HG02642 (cell line): ENCODE measurements around the gene KIF15.
A peak's percentile ranks its signal among the peaks of the same experiment; 100 is the strongest.
"Not testable (repeated sequence)": the region's sequence is repeated elsewhere in the genome, so short reads cannot be mapped to it uniquely, and the experiment has no call there.

Experiments used
- ATAC-seq: cut with Tn5 transposase; IDR thresholded peaks from one replicate; pipeline ENCODE4 v1.9.1; 2021; ENCODE audit warnings: mild to moderate bottlenecking; ENCODE audit not compliant: unreplicated experiment, poor library complexity

KIF15 gene

GRCh38 chr3:44814751-44815150 lies 53.2 kb downstream of the KIF15 start:
- ATAC-seq, result no peak

DNA sequence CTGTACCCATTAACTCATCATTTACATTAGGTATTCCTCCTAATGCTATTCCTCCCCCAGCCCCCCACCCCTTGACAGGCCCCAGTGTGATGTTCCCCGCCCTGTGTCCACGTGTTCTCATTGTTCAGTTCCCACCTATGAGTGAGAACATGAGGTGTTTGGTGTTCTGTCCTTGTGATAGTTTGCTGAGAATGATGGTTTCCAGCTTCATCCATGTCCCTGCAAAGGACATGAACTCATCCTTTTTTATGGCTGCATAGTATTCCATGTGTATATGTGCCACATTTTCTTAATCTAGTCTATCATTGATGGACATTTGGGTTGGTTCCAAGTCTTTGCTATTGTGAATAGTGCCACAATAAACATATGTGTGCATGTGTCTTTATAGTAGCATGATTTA lies 54.7 kb downstream of the KIF15 start:
- not testable (repeated sequence) for ATAC-seq

GRCh38 chr3:44821206-44821605 lies 59.6 kb downstream of the KIF15 start:
- not testable (repeated sequence) for ATAC-seq

DNA sequence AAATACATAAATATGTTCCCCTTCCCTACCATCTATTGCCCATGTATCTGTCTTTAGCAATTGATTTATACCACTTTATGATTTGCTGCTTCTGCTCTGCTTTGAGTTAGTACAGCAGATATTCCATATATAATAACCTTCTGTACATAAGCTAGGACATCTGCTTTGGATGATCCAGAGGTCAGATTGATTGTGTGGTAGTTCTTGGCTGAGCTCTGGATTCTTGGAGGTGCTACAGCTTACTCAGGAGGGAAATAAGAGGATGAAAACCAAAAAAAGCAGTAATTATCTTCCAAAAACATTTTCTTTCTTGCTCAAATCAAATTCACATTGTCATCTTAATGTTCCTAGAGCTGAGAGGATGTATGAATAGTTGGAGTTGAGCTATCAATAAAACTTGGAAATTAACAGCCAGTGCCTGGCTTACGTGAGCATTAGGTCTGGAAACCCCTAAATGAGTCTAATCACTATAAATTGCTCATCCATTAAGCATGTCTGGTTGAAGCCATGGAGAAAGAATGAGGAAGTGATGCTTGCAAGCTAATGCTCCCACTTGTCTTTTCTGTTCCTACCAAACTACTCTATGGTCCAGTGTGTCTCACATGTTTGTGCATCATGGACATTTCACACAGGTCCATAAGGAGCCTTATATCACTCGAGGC lies 63.8 kb downstream of the KIF15 start:
- no peak for ATAC-seq

DNA sequence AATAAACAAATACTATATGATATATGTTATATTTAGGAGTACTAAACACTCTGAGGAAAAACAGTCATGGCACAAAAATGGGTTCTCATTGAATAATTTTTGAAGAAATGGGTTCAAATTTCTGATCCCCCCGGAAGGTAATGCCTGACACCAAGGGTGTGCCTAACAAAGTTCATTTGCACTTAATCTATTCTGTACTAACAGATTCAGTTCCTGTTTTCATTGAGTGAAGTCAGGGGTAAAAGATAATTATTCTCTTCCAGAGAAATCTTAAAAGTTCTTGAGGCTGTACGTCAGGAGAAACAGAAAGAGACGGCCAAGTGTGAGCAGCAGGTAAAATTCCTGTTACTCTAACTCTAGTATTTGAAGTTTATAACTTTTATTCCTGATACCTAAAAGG lies 65.6 kb downstream of the KIF15 start:
- ATAC-seq, result no peak

DNA sequence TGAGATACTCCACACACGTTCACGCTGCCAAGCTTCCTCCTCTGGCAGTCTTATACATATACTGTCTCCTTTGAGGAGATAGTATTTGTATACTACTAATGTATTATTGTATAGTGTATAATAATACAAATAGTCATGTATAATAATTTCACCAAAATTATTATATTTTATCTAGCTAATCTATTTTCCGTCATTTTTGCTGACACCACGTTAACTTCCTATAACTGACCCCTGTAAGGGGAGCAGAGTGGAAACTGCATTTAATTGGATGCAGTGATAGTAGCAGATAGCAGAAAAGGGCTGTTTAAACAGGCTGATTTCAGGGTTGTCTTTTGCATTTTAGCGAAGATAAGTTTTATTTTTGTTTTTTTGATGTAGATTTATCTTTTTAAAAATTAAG lies 69.6 kb downstream of the KIF15 start:
- ATAC-seq, result no peak

GRCh38 chr3:44832032-44832431 lies 70.4 kb downstream of the KIF15 start:
- no peak for ATAC-seq

DNA sequence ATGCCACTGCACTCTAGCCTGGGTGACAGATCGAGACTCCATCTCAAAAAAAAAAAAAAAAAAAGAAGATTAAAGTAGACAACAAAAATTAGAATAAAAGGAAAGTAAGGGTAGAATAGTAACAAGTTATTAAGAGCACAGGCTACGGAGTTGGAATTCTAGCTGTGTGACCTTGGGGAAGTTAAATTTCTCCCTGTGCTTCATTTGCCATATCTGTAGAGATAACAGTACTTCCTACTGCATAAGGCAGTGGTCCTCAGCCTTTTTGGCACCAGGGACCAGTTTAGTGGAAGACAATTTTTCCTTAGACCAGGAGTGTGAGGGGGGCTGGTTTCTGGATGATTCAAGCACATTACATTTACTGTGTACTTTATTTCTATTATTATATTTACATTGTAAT lies 71.4 kb downstream of the KIF15 start:
- no peak for ATAC-seq

DNA sequence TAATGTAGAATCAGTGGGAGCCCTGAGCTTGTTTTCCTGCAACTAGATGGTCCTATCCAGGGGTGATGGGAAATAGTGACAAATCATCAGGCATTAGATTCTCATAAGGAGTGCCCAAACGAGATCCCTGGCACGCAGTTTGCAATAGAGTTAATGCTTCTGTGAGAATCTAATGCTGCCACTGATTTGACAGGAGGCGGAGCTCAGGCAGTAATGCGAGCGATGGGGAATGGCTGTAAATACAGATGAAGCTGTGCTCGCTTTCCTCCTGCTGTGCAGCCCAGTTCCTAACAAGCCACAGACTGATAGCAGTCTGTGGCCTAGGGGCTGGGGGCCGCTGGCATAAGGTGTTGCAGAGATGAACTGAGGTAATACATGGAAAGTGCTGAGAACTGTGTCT lies 71.8 kb downstream of the KIF15 start:
- ATAC-seq, result no peak

DNA sequence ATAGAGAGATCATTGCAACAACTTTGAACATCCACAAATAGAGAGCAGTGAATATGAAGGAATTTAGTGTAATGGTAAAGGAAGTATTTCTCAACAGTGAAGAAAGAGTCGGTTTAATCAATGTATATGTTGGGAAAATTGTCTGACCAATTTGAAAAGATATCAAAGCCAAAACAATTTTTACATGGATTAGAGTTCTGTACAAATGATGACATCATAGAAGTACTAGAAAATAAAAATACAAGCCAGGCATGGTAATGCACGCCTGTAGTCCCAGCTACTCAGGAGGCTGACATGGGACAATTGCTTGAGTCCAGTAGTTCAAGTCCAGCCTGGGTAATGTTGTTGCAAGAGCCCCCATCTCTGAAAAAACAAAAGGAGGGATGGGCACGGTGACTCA lies 74.1 kb downstream of the KIF15 start:
- ATAC-seq, result no peak

GRCh38 chr3:44842376-44842775 lies 80.8 kb downstream of the KIF15 start:
- no peak for ATAC-seq

DNA sequence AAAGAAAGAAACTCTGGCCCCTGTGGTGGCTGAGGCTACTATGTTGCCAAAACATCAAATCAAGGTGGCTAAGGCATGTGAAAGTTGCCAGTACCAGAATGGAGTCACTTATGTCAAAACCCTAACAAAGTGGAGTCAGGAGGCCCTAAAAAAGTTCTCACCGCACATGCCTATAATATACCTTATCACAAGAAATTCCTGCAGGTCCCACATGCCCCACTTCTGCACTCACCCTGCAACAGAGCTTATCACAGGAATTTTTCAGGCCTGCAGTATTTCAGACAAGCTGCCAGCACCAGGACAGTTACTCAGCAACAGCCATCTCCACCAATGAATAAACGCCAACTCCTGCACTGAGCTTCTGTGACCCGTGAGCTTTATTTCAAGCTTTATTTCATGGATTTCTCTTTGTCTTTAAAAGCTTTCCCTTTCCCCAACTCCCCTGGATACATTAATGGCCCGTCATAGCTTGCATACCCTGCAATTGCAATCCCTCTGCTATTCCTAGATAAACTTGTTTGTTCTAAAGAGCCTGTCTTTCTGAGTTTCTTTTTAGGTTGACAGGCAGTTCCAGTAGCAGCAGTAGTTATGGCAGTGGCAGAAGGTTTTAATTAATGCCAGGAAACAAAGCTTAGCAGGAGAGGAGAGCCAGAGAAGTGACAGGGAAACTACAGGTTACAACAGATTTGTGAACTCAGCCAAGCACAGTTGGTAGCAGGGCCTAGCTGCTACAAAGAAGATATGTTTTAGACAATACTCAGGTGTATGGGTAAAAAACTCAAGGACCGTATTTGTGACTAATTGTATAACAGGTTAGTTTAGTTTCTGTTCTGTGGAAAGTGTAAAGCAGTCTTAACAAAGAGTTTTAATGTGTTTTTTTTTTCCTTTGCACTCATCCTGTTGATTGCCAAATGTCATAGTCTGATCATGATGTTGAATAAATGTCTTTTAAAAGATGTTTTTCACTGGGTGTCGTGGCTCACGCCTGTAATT lies 84.2 kb downstream of the KIF15 start:
- no peak for ATAC-seq

- ATAC-seq, result no peak
These were observed 87.0 kb downstream of the KIF15 start for GRCh38 chr3:44848634-44849033.

GRCh38 chr3:44856663-44857062 lies 95.1 kb downstream of the KIF15 start:
- not testable (repeated sequence) for ATAC-seq

DNA sequence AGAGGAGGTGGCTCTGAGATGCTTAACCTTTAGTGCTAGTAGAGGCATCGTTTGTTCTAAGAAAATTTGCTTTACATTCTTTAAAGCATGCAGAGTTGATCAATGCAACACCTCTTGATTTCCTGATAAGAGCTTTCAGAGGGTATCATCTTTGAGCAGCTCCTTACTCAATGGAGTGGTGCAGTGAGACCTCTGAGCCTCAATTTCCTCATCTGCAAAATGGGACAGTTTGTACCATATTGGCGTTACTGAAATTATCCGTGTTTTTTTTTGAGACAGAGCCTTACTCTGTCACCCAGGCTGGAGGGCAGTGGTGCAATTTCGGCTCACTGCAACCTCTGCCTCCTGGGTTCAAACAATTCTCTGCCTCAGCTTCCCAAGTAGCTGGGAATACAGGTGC lies 98.5 kb downstream of the KIF15 start:
- ATAC-seq, result no peak

DNA sequence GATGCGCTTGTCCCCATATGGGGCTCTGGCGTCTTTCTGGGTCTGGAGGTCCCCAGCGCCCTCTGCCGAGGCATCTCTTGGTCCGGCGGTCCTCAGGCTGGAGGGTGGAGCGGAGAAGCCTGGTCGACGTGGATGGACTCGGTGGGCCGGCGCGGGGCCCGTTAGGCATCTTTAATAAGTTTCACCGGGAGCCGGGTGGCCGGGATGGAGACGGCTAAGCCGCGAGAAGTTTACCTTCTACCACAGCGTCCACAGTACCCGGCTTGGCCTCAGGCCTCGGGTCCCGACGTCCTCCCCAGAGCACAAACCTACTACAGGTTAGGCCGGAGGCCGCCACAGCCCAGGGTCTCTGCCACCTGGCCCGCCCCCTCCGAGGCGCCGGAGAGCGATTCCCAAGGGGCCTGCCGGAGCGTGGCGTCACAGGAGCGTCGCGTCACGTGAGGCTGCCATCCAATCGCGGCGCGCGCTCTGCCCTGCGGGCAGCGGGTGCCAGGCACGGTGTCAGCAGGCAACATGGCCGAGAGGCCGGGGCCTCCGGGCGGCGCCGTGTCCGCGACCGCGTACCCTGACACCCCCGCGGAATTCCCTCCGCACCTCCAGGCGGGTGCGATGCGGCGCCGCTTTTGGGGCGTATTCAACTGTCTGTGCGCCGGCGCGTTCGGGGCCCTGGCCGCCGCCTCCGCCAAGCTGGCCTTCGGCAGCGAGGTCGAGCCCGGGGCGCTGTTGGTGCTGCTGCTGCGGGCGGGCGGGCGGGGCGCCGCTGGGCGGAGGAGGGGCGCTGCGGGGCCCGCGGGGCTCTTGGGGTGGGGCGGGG lies 100.0 kb downstream of the KIF15 start, which contains the start of gene TMEM42:
Gene TMEM42 (plus strand): TSS at position 501 of the 814 bp plus-strand sequence. CDS start 13 bp downstream, at position 514.
- ATAC-seq, result peak; percentile 94

GRCh38 chr3:44862226-44862637 lies 100.6 kb downstream of the KIF15 start:
- peak; percentile 33 for ATAC-seq

GRCh38 chr3:44865272-44866035 lies 103.9 kb downstream of the KIF15 start:
- no peak for ATAC-seq

- no peak for ATAC-seq
These were observed 106.0 kb downstream of the KIF15 start for GRCh38 chr3:44867421-44868111.
